ENCODE data around the gene PALLD.

The PALLD gene

GRCh38 chr4:168633064-168633463 is 136.2 kb downstream of the PALLD start:
- H3F3A ChIP-seq (ENCODE audit: insufficient read depth, low read length): no peaks in the 10 kb centered on the region

GRCh38 chr4:168633496-168633895 is 136.6 kb downstream of the PALLD start:
- H3K4me3 ChIP-seq (ENCODE audit: low read depth, low read length, poor library complexity, severe bottlenecking): no peak overlapping the region

More at GRCh38 chr4:168633064-168633463, 136.2 kb downstream of the PALLD start:
- Histone ChIP-seq H3K4me1 (ENCODE audit: insufficient read depth, low read length, severe bottlenecking) (no peaks in the 10 kb centered on the region), H3K79me2 (ENCODE audit: insufficient read depth, low read length) (no peaks in the 10 kb centered on the region), H3K9me2 (ENCODE audit: low read depth, low read length) (no peaks in the 10 kb centered on the region), H3K27me3 (ENCODE audit: insufficient read depth, low read length) (no peaks in the 10 kb centered on the region), H2AFZ (ENCODE audit: low read length) (no peak overlapping the region), H3K36me3 (ENCODE audit: insufficient read depth, low read length) (no peaks in the 10 kb centered on the region), H4K20me1 (ENCODE audit: insufficient read depth, low read length) (no peaks in the 10 kb centered on the region), H3K9ac (ENCODE audit: low read length) (no peak overlapping the region), H3K9me3 (ENCODE audit: low read length) (no peaks in the 10 kb centered on the region), H3K27ac (ENCODE audit: low read depth, low read length, poor library complexity, severe bottlenecking) (no peak overlapping the region), H3K4me3 (ENCODE audit: low read depth, low read length, poor library complexity, severe bottlenecking) (no peak overlapping the region), H3K4me2 (ENCODE audit: low read length) (no peak overlapping the region)
- TF ChIP-seq CTCF (IDR thresholded peaks at IDR 0.05; ENCODE audit: low read length) (no peak), EZH2 (IDR thresholded peaks at IDR 0.05; ENCODE audit: borderline replicate concordance, low read length) (no peak)

DNA sequence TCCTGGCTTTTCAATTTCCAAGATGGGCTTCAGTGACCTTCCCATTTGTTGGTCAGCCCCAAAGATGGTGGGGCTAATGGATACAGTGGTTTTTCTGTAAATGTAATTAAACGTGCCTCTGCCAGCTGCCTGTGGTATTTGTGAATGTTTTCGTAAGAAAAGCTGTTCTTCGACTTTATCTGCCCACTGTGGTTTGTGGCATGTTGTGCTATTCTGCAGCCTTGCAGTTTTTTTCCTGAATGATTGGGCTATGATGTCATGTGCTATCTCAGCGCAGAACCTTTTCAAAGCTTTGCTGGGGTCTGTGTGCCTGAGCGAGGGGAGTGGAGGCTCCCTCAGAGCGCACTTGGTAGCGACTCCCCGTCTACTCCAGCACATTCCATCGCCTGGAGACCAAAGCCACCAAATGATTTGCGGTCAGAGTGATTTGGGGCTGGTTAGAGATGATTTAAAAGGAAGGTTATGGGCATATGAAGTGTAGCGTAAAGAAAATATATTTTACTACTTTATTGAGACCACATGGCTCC is 137.5 kb downstream of the PALLD start:
- H3K36me3 ChIP-seq (ENCODE audit: insufficient read depth, low read length): no peaks in the 10 kb centered on the region
- H3K27me3 ChIP-seq (ENCODE audit: insufficient read depth, low read length): no peaks in the 10 kb centered on the region
- no peaks in the 10 kb centered on the region for H3F3A ChIP-seq (ENCODE audit: insufficient read depth, low read length)
- no peak overlapping the region for H3K4me3 ChIP-seq (ENCODE audit: low read depth, low read length, poor library complexity, severe bottlenecking)
- no peaks in the 10 kb centered on the region for H3K79me2 ChIP-seq (ENCODE audit: insufficient read depth, low read length)
- H4K20me1 ChIP-seq (ENCODE audit: insufficient read depth, low read length): no peaks in the 10 kb centered on the region
- H3K9me3 ChIP-seq (ENCODE audit: low read length): no peaks in the 10 kb centered on the region
- no peak overlapping the region for H2AFZ ChIP-seq (ENCODE audit: low read length)
- H3K27ac ChIP-seq (ENCODE audit: low read depth, low read length, poor library complexity, severe bottlenecking): no peak overlapping the region
- no peak overlapping the region for H3K4me2 ChIP-seq (ENCODE audit: low read length)
- H3K4me1 ChIP-seq (ENCODE audit: insufficient read depth, low read length, severe bottlenecking): no peaks in the 10 kb centered on the region
- TF ChIP-seq CTCF (IDR thresholded peaks at IDR 0.05; ENCODE audit: low read length): no peak
- no peak for TF ChIP-seq EZH2 (IDR thresholded peaks at IDR 0.05; ENCODE audit: borderline replicate concordance, low read length)
- H3K9me2 ChIP-seq (ENCODE audit: low read depth, low read length): no peaks in the 10 kb centered on the region
- no peak overlapping the region for H3K9ac ChIP-seq (ENCODE audit: low read length)

More at GRCh38 chr4:168633496-168633895, 136.6 kb downstream of the PALLD start:
- Histone ChIP-seq H3K27me3 (ENCODE audit: insufficient read depth, low read length) (no peaks in the 10 kb centered on the region), H3K4me1 (ENCODE audit: insufficient read depth, low read length, severe bottlenecking) (no peaks in the 10 kb centered on the region), H3K36me3 (ENCODE audit: insufficient read depth, low read length) (no peaks in the 10 kb centered on the region), H3K9me3 (ENCODE audit: low read length) (no peaks in the 10 kb centered on the region), H3F3A (ENCODE audit: insufficient read depth, low read length) (no peaks in the 10 kb centered on the region), H3K9ac (ENCODE audit: low read length) (no peak overlapping the region), H3K79me2 (ENCODE audit: insufficient read depth, low read length) (no peaks in the 10 kb centered on the region), H4K20me1 (ENCODE audit: insufficient read depth, low read length) (no peaks in the 10 kb centered on the region), H3K4me2 (ENCODE audit: low read length) (no peak overlapping the region), H3K27ac (ENCODE audit: low read depth, low read length, poor library complexity, severe bottlenecking) (no peak overlapping the region), H2AFZ (ENCODE audit: low read length) (no peak overlapping the region), H3K9me2 (ENCODE audit: low read depth, low read length) (no peaks in the 10 kb centered on the region)
- TF ChIP-seq CTCF (IDR thresholded peaks at IDR 0.05; ENCODE audit: low read length): no peak
- no peak for TF ChIP-seq EZH2 (IDR thresholded peaks at IDR 0.05; ENCODE audit: borderline replicate concordance, low read length)
